ENCODE measurements around the gene HAGHL.
"Not testable (repeated sequence)": the region's sequence is repeated elsewhere in the genome, so short reads cannot be mapped to it uniquely, and the experiment has no call there.

Gene HAGHL

GRCh38 chr16:774086-775001, 47.4 kb downstream of the HAGHL start:
- no peak for DNase-seq (ENCODE audit: low spot score)

GRCh38 chr16:775236-775796, 48.4 kb downstream of the HAGHL start:
- no peak for DNase-seq (ENCODE audit: low spot score)

GRCh38 chr16:776298-776697, 49.4 kb downstream of the HAGHL start:
- not testable (repeated sequence) for DNase-seq (ENCODE audit: low spot score)

- no peak for DNase-seq (ENCODE audit: low spot score)
Observed at GRCh38 chr16:776824-777223, 49.9 kb downstream of the HAGHL start.

- no peak for DNase-seq (ENCODE audit: low spot score)
Observed at GRCh38 chr16:777826-778225, 50.9 kb downstream of the HAGHL start.

GRCh38 chr16:778447-778846, 51.5 kb downstream of the HAGHL start:
- no peak for DNase-seq (ENCODE audit: low spot score)

GRCh38 chr16:778909-779527, 52.1 kb downstream of the HAGHL start:
- no peak for DNase-seq (ENCODE audit: low spot score)
